Measurements from ENCODE around the gene TAAR5. TPM values are rescaled to one million over a fixed set of nuclear protein-coding genes. Genes with fewer than 3 reads are reported as not detected.
"Not testable (repeated sequence)": the region's sequence is repeated elsewhere in the genome, so short reads cannot be mapped to it uniquely, and the experiment has no call there.

The TAAR5 gene, protein sequence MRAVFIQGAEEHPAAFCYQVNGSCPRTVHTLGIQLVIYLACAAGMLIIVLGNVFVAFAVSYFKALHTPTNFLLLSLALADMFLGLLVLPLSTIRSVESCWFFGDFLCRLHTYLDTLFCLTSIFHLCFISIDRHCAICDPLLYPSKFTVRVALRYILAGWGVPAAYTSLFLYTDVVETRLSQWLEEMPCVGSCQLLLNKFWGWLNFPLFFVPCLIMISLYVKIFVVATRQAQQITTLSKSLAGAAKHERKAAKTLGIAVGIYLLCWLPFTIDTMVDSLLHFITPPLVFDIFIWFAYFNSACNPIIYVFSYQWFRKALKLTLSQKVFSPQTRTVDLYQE
- total RNA-seq = not detected
- long read RNA-seq = 0 reads

DNA sequence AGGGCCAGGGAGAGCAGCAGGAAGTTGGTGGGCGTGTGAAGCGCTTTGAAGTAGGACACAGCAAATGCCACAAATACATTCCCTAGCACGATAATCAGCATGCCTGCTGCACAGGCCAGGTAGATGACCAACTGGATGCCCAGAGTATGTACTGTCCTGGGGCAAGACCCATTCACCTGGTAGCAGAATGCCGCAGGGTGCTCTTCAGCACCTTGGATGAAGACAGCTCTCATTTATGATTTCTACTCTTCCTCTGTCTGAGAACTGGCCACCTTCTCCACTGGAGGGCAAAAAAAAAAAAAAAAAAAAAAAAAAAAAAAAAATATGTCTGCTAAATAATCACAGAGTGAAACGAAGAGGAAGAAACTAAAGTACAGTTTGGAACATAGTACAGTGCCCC lies at the start of gene TAAR5:
Gene TAAR5 (minus strand): TSS at position 288 of the 400 bp plus-strand sequence. CDS start 55 bp downstream, at position 233.
- DNase-seq (ENCODE audit: low spot score) = no peak

DNA sequence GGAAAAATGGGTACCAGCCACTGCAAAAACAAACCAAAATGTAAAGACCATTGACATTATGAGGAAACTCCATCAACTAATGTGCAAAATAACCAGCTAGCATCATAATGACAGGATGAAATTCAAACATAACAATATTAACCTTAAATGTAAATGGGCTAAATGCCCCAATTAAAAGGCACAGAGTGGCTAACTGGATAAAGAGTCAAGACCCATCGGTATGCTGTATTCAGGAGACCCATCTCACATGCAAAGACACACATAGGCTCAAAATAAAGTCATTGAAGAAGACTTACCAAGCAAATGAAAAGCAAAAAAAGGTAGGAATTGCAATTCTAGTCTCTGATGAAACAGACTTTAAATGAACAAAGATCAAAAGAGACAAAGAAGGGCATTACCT lies 47.6 kb upstream of the TAAR5 start:
- not testable (repeated sequence) for DNase-seq (ENCODE audit: low spot score)

DNA sequence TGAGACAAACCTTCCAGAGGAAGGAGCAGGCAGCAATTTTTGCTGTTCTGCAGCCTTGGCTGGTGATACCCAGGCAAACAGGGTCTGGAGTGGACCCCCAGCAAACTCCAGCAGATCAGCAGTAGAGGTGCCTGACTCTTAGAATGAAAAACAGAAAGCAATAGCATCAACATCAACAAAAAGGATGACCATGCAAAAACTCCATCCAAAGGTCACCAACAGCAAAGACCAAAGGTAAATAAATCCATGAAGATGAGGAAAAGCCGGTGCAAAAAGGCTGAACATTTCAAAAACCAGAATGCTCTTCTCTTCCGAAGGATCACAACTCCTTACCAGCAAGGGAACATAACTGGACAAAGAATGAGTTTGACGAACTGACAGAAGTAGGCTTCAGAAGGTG lies 46.4 kb upstream of the TAAR5 start:
- not testable (repeated sequence) for DNase-seq (ENCODE audit: low spot score)

DNA sequence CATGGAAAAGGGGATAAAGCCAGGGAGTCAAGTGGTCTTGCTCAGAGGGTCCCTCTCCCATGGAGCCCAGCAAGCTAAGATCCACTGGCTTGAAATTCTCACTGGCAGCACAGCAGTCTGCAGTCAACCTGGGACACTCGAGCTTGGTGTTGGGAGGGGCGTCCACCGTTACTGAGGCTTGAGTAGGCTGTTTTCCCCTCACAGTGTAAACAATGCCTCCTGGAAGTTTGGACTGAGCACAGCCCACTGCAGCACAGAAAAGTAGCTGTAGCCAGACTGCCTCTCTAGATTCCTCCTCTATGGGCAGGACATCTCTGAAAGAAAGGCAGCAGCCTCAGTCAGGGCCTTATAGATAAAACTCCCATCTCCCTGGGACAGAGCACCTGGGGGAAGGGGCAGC lies 45.7 kb upstream of the TAAR5 start:
- not testable (repeated sequence) for DNase-seq (ENCODE audit: low spot score)

DNA sequence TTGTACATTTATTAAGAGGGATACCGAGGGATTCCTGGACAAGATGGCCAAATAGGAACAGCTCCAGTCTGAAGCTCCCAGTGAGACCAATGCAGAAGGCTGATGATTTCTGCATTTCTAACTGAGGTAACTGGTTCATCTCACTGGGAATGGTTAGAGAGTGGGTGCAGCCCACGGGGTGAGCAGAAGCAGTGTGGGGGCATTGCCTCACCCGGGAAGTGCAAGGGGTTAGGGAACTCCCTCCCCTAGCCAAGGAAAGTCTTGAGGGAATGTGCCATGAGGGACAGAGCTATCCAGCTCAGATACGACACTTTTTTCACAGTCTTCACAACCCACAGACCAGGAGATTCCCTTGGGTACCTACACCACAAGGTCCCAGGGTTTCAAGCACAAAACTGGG lies 45.3 kb upstream of the TAAR5 start:
- DNase-seq (ENCODE audit: low spot score) = no peak

DNA sequence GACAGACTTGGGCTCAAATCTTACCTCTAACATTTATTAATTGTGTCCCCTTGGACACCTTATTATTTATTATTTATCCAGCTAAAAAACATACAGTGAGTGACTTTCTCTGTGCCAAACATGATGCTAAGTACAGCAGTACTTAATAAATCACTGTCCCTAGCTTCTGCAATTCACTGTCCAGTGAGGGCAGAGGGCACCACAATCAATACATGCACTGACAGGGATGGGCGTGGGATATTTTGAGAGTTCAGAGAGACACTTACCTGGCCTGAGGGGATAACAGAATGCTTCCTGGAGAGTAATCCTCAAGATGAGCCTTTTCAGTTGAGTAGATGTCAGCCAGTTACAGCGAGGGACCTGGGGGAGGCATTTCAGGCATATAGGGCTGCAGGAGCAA lies 43.8 kb upstream of the TAAR5 start:
- no peak for DNase-seq (ENCODE audit: low spot score)

DNA sequence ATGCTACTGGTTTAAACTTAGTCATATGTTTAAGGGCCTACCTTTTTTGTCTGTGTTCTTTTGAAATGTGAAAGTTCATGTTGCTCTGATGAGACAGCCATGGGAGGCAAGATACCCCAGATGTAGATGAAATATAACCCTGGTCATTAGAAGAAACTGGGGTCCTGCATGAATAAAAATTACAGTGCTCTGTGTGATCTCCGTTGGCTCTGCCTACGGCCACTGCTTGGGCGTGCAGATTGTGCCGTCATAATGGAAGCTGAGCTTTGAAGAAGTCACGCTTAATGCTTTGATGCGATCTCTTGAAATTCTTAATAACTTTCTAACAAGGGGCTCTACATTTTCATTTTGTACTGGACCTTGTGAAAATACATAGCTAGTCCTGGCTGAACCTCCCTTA lies 34.6 kb upstream of the TAAR5 start, which contains the start of gene TAAR2:
Gene TAAR2 (minus strand): TSS at position 101 of the 400 bp plus-strand sequence. CDS start 0 bp downstream, at position 101.
- DNase-seq (ENCODE audit: low spot score) = no peak

DNA sequence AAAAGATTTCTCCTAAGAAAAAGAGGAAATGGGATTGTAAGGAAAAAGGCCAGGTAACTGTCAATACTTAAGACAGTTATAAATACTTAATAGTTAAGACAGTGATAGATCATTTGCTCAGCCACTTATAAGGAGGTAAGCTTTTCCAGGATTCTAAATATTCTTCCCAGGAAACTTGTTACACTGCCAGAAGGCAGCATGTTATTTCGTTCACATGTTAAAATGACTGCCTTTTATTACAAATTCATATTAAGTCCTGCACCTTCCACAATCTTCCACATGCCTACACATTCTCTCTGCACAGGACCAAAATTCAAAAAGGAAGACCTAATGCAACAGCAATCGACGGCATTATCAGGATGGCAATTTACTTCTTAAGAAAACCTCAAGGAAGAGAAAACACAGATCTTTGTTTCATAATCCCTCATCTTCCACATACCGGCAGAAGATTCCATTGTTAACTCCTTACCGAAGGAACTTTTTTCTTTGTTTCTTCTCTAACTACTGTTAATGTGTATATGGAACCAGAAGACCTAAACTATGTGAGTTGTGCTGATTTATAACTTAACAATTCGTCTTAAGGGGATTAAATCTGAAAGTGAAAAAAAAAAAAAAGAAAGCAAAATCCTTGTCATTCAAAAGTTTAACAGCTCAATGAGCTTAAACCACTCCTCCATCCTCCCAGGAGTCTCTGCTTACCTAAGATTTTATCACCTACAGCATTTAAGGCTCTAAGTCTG lies 33.7 kb upstream of the TAAR5 start:
- DNase-seq (ENCODE audit: low spot score) = no peak

DNA sequence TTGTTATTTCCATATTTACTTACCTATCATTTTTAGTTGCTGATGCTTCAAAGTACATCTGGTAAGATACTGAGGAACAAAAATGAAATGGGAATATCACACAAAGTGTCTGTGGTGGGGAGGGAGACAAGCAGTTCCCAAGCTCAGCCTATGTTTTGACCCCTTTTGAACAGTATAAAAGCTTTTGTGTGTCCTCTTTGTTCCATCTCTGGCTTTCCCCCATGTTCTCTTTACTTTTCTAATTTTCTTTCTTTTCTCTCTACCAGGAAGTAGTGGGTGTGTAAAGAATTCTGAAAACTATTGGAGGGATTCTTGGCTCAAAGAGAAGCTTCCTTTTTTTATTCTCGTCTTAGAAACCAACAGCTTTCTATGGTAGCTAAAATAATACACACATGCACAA lies 27.1 kb upstream of the TAAR5 start:
- no peak for DNase-seq (ENCODE audit: low spot score)

DNA sequence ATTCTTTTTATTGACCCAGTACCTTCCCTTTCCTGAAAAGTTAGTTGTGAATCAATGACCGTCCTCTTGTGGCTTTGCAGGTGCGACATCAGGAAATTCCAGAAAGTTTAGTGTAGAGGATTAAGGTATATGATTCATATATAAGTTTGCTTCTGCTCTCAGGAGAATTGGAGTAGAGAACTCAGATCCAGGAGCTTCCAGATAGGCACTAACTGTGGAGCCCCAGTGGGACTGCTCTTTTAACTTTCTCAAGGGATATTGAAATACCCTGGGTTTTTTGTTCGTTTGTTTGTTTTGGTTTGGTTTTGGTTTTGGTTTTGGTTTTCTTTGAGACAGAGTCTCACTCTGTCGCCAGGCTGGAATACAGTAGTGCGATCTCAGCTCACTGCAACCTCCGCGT lies 25.0 kb upstream of the TAAR5 start:
- DNase-seq (ENCODE audit: low spot score) = no peak

DNA sequence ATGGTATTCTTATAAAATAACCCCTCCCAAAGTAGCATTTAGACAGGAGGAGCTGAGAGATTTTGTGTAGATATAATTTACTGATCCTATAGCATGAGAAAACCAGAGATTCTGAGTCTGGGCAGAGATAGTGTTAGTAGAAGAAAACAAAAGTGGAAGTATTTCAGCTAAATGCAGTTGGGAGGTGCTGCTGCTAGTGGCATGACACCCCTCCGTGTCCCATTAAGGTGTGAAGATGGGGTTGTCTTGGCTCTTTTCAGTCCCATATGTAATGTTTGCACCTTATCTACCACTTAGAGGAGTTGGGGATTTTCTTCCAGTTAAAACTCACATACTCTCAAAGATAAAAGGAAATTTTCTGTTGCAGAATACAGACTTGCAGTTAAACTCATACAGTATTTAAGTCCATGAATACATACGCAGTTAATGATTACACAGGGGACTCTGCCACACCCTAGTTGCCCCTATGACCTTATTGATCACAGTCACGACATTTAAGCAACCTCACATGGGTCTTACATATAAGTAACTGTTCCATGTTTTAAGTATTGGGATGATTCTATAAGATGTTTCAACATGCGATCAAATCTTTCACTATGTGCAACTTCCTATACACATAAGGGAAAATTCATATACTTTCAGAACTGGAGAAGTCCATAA lies 23.0 kb upstream of the TAAR5 start:
- DNase-seq (ENCODE audit: low spot score) = no peak

DNA sequence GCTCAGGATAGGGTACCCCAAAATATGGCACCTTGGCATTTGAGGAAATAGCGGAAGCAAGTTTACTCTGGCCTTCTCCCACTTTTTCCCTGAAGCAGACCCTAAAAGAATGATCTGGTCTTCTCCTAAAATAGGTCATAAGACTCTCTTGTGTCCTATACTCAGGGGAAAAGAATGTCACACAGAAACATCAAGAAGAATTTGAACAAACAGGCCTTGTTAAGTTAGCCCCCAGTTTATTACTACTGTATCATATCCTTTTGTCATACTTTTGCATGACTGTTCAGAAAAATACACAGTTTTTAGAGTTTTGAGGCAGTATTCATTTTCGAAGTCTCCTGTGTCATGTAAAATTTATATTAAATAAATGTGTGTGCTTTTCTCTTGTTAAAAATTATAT lies 22.1 kb upstream of the TAAR5 start:
- no peak for DNase-seq (ENCODE audit: low spot score)

DNA sequence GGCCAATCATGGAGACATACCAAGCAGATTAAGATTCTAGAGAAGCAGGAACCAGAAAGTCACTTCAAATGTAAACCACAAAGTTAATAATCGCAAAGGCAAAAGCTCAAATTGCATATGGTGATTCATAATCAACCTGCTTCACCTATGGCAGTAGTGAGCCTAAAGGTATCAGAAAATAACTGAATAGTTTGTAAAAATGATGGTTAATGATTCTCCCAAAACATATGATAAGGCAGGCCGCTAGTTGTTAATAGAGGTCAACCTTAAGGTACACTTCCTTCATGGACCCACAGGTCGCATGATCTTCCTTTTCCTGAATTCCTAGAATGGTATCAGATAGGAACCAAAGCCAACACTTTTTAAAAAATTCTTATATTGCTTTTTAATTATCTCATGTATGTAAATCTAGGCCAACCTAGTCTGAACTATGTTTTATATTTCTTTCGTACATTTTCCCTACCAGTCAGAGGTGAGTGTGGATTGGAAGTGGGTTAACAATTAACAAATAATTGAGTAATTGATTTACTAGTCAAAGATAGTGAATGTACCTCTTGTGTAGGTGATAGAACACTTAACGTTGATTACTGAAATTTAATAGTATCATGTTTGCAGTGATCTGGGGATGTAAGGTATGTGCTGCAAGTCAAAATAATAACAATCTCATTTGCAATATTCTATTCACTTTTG lies 18.1 kb upstream of the TAAR5 start:
- DNase-seq (ENCODE audit: low spot score) = no peak

DNA sequence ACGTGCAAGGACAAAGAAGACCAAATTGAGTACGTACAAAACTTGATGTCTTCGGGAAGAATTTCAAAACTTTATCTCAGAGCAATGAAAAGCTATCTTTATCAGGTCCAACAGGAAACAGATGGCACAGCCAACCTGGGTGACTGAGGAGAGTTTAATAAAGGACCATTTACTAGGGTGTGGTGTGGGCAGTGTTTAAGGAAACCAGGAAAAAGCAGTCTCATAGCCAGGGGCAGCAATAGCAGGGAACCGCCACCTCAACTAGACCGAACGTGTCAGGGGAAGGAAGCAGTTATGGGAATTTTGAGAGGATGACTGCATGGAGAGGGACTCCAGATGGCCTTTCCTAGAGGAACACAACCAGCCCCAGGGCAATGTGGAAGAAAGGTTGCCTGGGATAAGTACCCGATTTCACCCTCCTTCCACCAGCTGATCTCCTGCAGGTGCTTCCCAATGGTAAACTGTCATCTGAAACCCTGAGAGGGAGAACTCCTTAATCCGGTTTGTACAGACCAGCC lies 15.2 kb upstream of the TAAR5 start:
- DNase-seq (ENCODE audit: low spot score) = no peak

DNA sequence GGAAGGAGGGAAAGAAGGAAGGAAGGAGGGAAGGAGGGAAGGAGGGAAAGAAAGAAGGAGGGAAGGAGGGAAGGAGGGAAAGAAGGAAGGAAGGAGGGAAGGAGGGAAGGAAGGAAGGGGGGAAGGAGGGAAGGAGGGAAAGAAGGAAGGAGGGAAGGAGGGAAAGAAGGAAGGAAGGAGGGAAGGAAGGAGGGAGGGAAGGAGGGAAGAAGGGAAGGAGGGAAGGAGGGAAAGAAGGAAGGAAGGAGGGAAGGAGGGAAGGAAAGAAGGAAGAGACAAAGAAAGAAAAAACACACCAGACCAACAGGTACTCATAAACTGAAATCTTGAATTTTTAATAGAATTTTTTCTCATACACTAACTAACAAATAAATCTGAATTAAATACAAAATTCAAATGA lies 11.4 kb upstream of the TAAR5 start:
- not testable (repeated sequence) for DNase-seq (ENCODE audit: low spot score)

DNA sequence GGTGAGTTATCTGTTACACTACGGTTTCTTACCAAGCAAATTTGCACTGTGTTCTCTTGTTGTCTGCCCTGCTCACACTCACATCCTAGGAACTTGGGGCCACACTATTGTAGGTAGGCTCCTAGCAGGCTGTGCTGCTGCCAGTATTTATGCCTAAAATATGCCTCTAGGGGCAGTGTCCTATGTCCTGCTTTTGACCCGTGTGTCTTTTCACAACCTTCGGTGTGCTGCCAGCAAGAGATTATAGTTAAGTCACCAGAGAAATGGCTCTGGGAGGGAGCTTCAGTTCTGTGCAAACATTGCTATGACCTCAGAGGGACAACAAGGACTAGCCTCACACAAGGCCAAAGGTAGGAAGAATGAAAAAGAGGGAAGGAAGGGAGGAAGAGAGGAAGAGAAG lies 8.9 kb upstream of the TAAR5 start:
- DNase-seq (ENCODE audit: low spot score) = no peak

DNA sequence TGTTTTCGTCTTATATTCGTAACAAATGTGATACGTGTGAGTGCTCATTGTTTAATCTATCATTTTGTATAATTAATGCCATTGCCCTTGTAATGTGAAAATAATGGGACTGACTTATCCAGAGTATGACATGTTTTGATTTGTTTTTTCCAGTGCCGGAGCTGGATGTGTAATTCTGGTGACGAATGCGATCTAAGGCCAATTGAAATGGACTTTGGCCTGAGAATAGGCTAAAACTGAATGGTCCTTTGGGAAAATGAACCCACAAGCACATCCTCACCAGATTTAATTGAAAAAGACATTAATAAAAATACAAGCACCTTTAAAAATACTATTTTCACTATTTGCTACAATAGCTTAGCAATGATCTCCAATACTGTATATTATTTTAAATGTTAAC lies 6.7 kb upstream of the TAAR5 start:
- DNase-seq (ENCODE audit: low spot score) = no peak

DNA sequence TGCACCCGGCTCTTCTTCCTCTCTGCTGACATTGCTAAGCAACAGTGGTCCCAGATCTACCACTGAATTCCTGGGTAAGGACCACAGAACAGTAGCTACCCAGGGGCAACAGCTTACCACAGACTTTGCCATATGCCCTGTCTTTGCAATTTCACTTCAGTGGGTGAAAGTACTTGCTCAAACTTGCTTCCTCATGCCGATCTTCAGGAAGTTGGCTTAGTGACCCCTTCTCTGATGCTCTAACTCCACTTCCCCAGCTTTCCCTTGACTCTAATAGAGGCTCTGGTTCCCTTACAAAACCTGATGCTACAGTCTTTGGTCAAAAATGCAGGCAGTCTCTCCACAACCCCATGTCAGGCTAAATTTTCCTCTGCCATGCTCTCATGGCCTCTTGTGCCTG lies 3.3 kb upstream of the TAAR5 start:
- no peak for DNase-seq (ENCODE audit: low spot score)

DNA sequence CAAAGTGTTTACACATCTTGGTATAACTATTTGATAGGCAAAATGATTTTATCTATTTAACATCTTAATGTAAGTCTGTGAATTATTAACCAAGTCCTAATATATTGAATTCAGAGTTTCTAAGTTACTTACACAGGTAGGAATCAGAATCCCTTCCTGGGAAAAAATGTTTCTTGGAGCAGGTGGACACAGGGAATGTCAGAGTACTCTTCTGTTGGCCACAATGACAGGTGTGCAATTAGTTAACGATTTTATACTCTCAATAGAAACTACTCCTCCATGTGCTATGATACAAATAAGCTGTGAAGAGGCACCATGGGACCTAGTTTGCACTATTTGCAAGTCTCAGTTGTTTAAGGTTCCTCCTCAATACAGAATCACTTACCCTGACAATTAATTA lies 821 bp upstream of the TAAR5 start:
- no peak for DNase-seq (ENCODE audit: low spot score)

DNA sequence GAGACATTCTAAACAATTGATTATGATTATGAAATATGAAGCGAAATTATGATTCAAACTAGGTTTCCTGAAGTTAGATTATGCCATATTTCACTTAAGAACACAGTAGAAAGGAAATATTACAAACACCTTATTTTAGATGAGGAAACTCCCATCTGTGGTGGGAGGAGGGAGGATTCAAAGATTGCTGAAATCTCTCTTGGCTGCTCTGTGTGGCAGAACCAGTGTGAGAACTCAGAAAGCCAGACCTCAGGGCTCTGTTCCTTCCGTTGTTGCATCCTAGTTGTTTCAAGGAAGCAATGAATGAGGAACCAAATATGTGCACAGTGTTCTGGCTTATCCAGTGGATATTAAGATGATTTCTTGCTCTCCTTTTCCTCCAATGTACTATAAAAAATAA lies 2.1 kb downstream of the TAAR5 start:
- DNase-seq (ENCODE audit: low spot score) = no peak

DNA sequence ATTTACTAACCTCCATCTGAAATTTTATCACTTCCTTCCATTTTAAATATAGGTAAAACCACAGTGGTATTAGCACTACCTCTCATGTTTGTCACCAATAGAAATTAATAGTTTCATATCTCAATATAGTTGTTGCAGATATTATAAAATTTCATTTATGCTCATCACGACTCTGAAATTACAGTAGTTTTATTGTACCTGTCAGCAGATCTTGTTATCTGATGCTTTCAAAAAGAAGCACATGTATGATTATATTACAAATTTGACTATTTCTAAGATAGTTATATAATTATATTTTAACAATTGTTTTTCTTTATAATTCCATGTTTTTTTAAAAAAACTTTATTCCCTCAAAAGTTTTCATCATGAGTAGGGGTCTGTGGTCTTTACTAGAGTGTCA lies 4.8 kb downstream of the TAAR5 start:
- no peak for DNase-seq (ENCODE audit: low spot score)
